Gastroesophageal sphincter (tissue), 3 donors: Measurements from ENCODE around the gene APBA1.

Source experiments
- CTCF ChIP-seq, 4 experiments: fragments of 200-600 bp in 2 of 4; fragments of 450-650 bp in 2 of 4; sonication (generic) in 1 of 4; IDR thresholded peaks; one replicate each; pipeline ENCODE4 v1.5.1; 2017 to 2019; ENCODE audit warnings: antibody characterized with exemption in 4 of 4, mild to moderate bottlenecking in 2 of 4, moderate library complexity in 2 of 4
- EP300 ChIP-seq: sonication (generic); formaldehyde crosslinking; IDR thresholded peaks from one replicate; pipeline ENCODE4 v1.6.1; 2017; ENCODE audit warnings: antibody characterized with exemption, mild to moderate bottlenecking
- POLR2A ChIP-seq, 2 donors: fragments of 450-650 bp; IDR thresholded peaks; one replicate each; pipeline ENCODE4 v1.6.1; 2017; ENCODE audit warnings: antibody characterized with exemption in 2 of 2, mild to moderate bottlenecking in 2 of 2, moderate library complexity in 1 of 2
- POLR2AphosphoS5 ChIP-seq: sonication (generic); formaldehyde crosslinking; IDR thresholded peaks from one replicate; pipeline ENCODE4 v1.6.1; 2017; ENCODE audit warnings: antibody characterized with exemption

GRCh38 chr9:69411931-69412740, 260.0 kb downstream of the APBA1 start:
- no peak for TF ChIP-seq CTCF (IDR thresholded peaks at IDR 0.05)
- no peak for TF ChIP-seq POLR2AphosphoS5
- no peak for TF ChIP-seq EP300
- TF ChIP-seq POLR2A (IDR thresholded peaks at IDR 0.05) = no peak
